Neuronal stem cell (in vitro differentiated cells): Measurements from ENCODE around the gene ABHD2.

Source experiments
- DNase-seq: peaks from one replicate; pipeline ENCODE4 v3.0.0-alpha.2; 2013; ENCODE audit warnings: low spot score
- H2AFZ ChIP-seq: one replicate; pipeline ENCODE4 v1.6.1; 2013; ENCODE audit warnings: mild to moderate bottlenecking, low read length, inconsistent platforms
- H2AK5ac ChIP-seq: 2 replicates; pipeline ENCODE4 v1.6.1; 2013; ENCODE audit warnings: low read depth, mild to moderate bottlenecking, inconsistent platforms, low read length, moderate library complexity, mixed read lengths
- H2BK120ac ChIP-seq: 2 replicates; pipeline ENCODE4 v1.6.1; 2013; ENCODE audit warnings: low read depth, mild to moderate bottlenecking, inconsistent platforms, low read length, moderate library complexity, mixed read lengths
- H2BK12ac ChIP-seq: one replicate; pipeline ENCODE4 v1.6.1; 2013; ENCODE audit warnings: low read length, inconsistent platforms
- H2BK15ac ChIP-seq: 2 replicates; pipeline ENCODE4 v1.6.1; 2013; ENCODE audit warnings: mild to moderate bottlenecking, low read length, inconsistent platforms, mixed read lengths
- H2BK5ac ChIP-seq: one replicate; pipeline ENCODE4 v1.6.1; 2013; ENCODE audit warnings: inconsistent platforms, mild to moderate bottlenecking, low read length, moderate library complexity
- H3K14ac ChIP-seq: one replicate; pipeline ENCODE4 v1.6.1; 2013; ENCODE audit warnings: low read length, inconsistent platforms
- H3K18ac ChIP-seq: 2 replicates; pipeline ENCODE4 v1.6.1; 2013; ENCODE audit warnings: low read length, inconsistent platforms
- H3K23ac ChIP-seq: 2 replicates; pipeline ENCODE4 v1.6.1; 2013; ENCODE audit warnings: low read depth, mild to moderate bottlenecking, mixed read lengths, low read length, inconsistent platforms; ENCODE audit not compliant: poor library complexity
- H3K27ac ChIP-seq: replicated peaks from 3 replicates; pipeline ENCODE4 v1.5.1; 2013; ENCODE audit warnings: low read length, inconsistent platforms
- H3K27me3 ChIP-seq, 3 experiments: 2 replicates each; pipeline ENCODE4 v1.6.1; 2013; ENCODE audit warnings: low read length in 3 of 3, mild to moderate bottlenecking in 2 of 3, inconsistent platforms in 1 of 3, low read depth in 1 of 3, mixed read lengths in 1 of 3, moderate library complexity in 1 of 3; ENCODE audit not compliant: control insufficient read depth in 3 of 3, insufficient read depth in 3 of 3
- H3K36me3 ChIP-seq, 2 donors: replicated peaks in 1 of 2; 2 replicates each; pipeline ENCODE4 v1.6.1; 2013; ENCODE audit warnings: low read length in 2 of 2; ENCODE audit not compliant: control insufficient read depth in 2 of 2, insufficient read depth in 2 of 2
- H3K4ac ChIP-seq: 2 replicates; pipeline ENCODE4 v1.6.1; 2013; ENCODE audit warnings: inconsistent platforms, mild to moderate bottlenecking, low read length, moderate library complexity
- H3K4me1 ChIP-seq, 2 donors: 1 replicate in 1 of 2; 2 replicates in 1 of 2; pipeline ENCODE4 v1.6.1; 2013; ENCODE audit warnings: low read length in 2 of 2, low read depth in 1 of 2; ENCODE audit not compliant: control insufficient read depth in 2 of 2, insufficient read depth in 1 of 2
- H3K4me2 ChIP-seq: one replicate; pipeline ENCODE4 v1.6.1; 2013; ENCODE audit warnings: mild to moderate bottlenecking, low read length, inconsistent platforms; ENCODE audit not compliant: insufficient read depth, poor library complexity, severe bottlenecking
- H3K4me3 ChIP-seq, 2 donors: 2 replicates each; pipeline ENCODE4 v1.5.1; 2013; ENCODE audit warnings: low read length in 2 of 2, mild to moderate bottlenecking in 2 of 2, inconsistent platforms in 1 of 2, moderate library complexity in 1 of 2
- H3K79me1 ChIP-seq: one replicate; pipeline ENCODE4 v1.6.1; 2013; ENCODE audit warnings: low read depth, mild to moderate bottlenecking, inconsistent platforms, low read length, moderate library complexity
- H3K9ac ChIP-seq: one replicate; pipeline ENCODE4 v1.6.1; 2013; ENCODE audit warnings: mild to moderate bottlenecking, low read depth, low read length, inconsistent platforms; ENCODE audit not compliant: poor library complexity
- H3K9me3 ChIP-seq, 2 donors: replicated peaks in 1 of 2; 2 replicates each; pipeline versions ENCODE3 to v1.6.1; 2013; ENCODE audit warnings: low read length in 2 of 2, mild to moderate bottlenecking in 2 of 2, inconsistent platforms in 1 of 2, low read depth in 1 of 2, mixed read lengths in 1 of 2, moderate library complexity in 1 of 2; ENCODE audit not compliant: control insufficient read depth in 2 of 2, insufficient read depth in 1 of 2
- H4K8ac ChIP-seq: one replicate; pipeline ENCODE4 v1.6.1; 2013; ENCODE audit warnings: low read depth, mild to moderate bottlenecking, inconsistent platforms, low read length, moderate library complexity
- H4K91ac ChIP-seq: one replicate; pipeline ENCODE4 v1.6.1; 2013; ENCODE audit warnings: low read length, low read depth, mild to moderate bottlenecking, inconsistent platforms; ENCODE audit not compliant: poor library complexity
- whole genome bisulfite sequencing, 2 donors: extraction: QIAGEN DNeasy Blood & Tissue Kit; methylation state at CpG; one replicate each; pipeline ENCODE4 v1.1.7; 2013; ENCODE audit warnings: missing lambda C conversion rate in 2 of 2, mixed read lengths in 1 of 2; ENCODE audit not compliant: insufficient read length in 2 of 2, insufficient replicate concordance in 1 of 2; ENCODE audit errors: extremely low coverage in 2 of 2; 5-methylcytosine and 5-hydroxymethylcytosine counted together

Gene ABHD2

DNA sequence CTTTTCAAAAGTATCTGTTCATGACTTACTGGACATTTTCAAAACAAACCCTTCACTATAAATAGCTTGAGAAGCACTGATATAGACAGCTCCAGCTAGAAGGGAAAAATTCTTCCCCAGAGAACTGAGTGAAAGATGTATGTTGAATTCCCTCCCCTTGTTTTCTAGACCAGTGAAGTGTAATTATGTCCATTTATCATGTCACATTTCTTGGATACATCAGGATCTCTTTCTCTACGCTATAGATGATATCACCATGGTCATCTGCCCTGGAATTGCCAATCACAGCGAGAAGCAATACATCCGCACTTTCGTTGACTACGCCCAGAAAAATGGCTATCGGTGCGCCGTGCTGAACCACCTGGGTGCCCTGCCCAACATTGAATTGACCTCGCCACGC is 66.9 kb downstream of the ABHD2 start:
- Histone ChIP-seq H3K27ac (no peak overlapping the region), H3K79me1 (no peaks in the 10 kb centered on the region), H2AK5ac (no peak overlapping the region), H3K27me3 (no peaks in the 10 kb centered on the region), H4K91ac (no peak overlapping the region), H3K4me3 (no peak overlapping the region), H3K4me1 (no peaks in the 10 kb centered on the region), H2BK5ac (no peak overlapping the region), H3K36me3 (peaks cover 12 to 50% of the 10 kb centered on the region in 2 donors), H3K9ac (no peak overlapping the region), H2AFZ (no peak overlapping the region), H2BK15ac (no peak overlapping the region), H2BK12ac (no peak overlapping the region), H3K4ac (no peak overlapping the region), H4K8ac (no peak overlapping the region), H3K9me3 (no peaks in the 10 kb centered on the region), H3K18ac (no peak overlapping the region), H2BK120ac (no peak overlapping the region), H3K14ac (no peak overlapping the region), H3K4me2 (no peak overlapping the region), H3K23ac (no peak overlapping the region)
- no peak for DNase-seq
- no CpG with 5 or more reads among the region's 10 CpGs for WGBS, 2 donors

DNA sequence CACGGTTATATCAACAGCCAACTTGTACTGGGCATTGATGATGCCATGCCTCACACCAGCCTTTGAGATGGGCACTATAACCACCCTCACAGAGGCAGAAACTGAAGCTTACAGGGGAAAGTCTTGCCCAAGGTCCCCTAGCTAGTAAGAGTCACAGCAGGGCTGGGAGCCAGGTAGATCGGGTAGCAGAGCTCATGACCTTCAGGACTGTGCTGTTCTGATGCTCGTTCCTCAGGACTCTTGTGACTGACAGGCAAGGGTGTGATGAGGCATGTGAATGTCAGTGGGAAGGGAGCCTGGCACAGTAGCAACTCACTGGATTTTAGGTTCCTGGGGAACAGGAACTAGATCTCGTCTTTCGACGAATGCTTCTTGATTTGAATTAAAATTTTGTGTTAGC is 67.4 kb downstream of the ABHD2 start:
- Histone ChIP-seq H3K14ac (no peak overlapping the region), H4K91ac (no peak overlapping the region), H3K4me3 (no peak overlapping the region), H2BK12ac (no peak overlapping the region), H3K36me3 (peaks cover 12 to 50% of the 10 kb centered on the region in 2 donors), H2AFZ (no peak overlapping the region), H3K79me1 (no peaks in the 10 kb centered on the region), H3K4ac (no peak overlapping the region), H3K9ac (no peak overlapping the region), H3K23ac (no peak overlapping the region), H2BK5ac (no peak overlapping the region), H4K8ac (no peak overlapping the region), H3K4me1 (no peaks in the 10 kb centered on the region), H2AK5ac (no peak overlapping the region), H2BK120ac (no peak overlapping the region), H3K18ac (no peak overlapping the region), H3K9me3 (no peaks in the 10 kb centered on the region), H3K27ac (no peak overlapping the region), H2BK15ac (no peak overlapping the region), H3K4me2 (no peak overlapping the region), H3K27me3 (no peaks in the 10 kb centered on the region)
- DNase-seq: no peak
- no CpG with 5 or more reads among the region's 6 CpGs for WGBS, 2 donors

DNA sequence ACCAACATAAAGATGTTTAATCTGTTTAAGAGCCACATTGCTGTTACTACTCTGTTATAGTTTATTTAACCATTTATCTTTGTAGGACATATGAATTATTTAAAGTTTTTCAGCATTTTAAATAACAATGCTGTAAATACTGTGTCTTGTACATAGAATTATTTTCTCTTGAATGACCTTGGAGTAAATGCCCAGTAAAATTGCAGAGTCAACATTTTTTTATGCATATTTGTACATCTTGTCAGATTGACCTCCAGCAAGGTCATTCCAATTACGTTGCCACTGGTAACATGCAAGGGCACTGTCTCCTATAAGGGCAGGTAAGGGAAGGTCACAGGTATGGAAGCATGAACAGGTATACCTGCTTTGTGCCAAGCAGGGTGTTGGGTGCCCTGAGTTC is 68.8 kb downstream of the ABHD2 start:
- Histone ChIP-seq H3K4me1 (no peaks in the 10 kb centered on the region), H3K18ac (no peak overlapping the region), H3K23ac (no peak overlapping the region), H2AK5ac (no peak overlapping the region), H3K4ac (no peak overlapping the region), H4K91ac (no peak overlapping the region), H3K36me3 (peaks cover 12 to 44% of the 10 kb centered on the region in 2 donors), H3K27ac (no peak overlapping the region), H3K4me2 (no peak overlapping the region), H3K27me3 (no peaks in the 10 kb centered on the region), H2AFZ (no peak overlapping the region), H2BK5ac (no peak overlapping the region), H2BK12ac (no peak overlapping the region), H3K4me3 (no peak overlapping the region), H2BK15ac (no peak overlapping the region), H3K79me1 (no peaks in the 10 kb centered on the region), H2BK120ac (no peak overlapping the region), H4K8ac (no peak overlapping the region), H3K9me3 (no peaks in the 10 kb centered on the region), H3K9ac (no peak overlapping the region), H3K14ac (no peak overlapping the region)
- WGBS, 2 donors: no CpG with 5 or more reads among the region's 1 CpG
- no peak for DNase-seq

DNA sequence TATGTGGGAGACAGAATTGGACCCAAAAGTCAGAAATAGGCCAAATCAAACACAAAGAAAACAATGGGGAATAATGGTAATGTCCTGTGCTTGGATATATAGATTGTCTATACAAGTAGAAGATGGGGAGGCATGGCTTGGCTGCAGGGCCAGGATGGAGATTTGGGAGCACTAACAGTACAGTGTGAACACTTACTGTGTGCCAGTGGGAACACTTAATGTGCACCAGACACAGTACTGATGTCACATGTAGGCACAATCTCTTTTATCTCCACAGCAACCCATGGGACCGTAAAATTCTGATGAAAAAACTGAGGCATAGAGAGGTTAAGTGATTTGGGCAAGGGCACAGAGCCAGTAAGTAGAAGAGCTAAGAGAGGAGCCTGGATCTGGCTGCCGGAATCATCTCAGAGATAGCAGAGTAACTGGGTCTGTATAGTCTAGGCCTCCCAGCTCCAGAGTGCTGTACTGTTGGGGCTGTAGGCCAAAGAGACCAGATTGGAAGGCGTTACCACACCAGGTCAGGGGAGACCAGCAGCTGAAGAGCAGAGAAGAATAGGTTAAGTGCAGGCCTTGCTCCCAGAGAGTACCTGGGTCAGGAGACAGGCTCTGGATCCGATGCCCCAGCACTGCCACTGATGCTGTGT is 69.8 kb downstream of the ABHD2 start:
- Histone ChIP-seq H4K91ac (no peak overlapping the region), H3K18ac (no peak overlapping the region), H3K4me1 (peaks cover 0 to 3% of the 10 kb centered on the region in 2 donors), H3K14ac (no peak overlapping the region), H2BK12ac (no peak overlapping the region), H3K9ac (no peak overlapping the region), H2BK15ac (no peak overlapping the region), H3K4me3 (no peak overlapping the region), H2AK5ac (no peak overlapping the region), H2AFZ (no peak overlapping the region), H3K27ac (no peak overlapping the region), H4K8ac (no peak overlapping the region), H2BK120ac (no peak overlapping the region), H3K79me1 (no peaks in the 10 kb centered on the region), H2BK5ac (no peak overlapping the region), H3K4me2 (no peak overlapping the region), H3K9me3 (no peaks in the 10 kb centered on the region), H3K36me3 (peaks cover 9 to 35% of the 10 kb centered on the region in 2 donors), H3K4ac (no peak overlapping the region), H3K27me3 (no peaks in the 10 kb centered on the region), H3K23ac (no peak overlapping the region)
- DNase-seq: no peak
- WGBS, 2 donors: no CpG with 5 or more reads among the region's 4 CpGs
